ENCODE results near the gene GUCY1B1.

DNA sequence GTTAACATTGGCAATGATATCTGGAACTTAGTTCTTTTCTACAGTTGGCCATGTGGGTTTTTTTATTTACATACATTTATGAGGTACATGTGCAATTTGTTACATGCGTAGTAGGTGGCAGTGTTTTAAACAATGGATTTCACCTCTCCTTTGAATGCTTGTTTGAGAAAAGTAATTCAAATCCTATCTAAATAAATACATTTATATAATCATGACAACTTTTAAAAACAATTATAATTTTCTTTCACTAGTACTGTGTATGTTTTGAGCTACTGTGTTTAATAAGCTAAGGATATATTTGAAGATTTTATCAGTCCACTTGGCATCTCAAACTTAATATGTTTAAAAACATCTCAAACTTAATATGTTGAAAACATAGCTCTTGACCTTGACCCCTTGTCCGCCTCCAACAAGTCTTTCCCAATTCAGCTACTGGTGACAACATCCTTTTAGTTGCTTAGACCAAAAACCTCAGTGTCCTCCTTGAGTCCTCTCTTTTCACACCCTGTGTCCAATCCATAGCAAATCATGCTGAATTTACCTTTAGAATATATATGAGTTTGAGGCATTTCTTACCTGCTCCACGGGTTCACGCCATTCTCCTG lies 14.5 kb downstream of the GUCY1B1 start:
- TF ChIP-seq, protein P1, sequence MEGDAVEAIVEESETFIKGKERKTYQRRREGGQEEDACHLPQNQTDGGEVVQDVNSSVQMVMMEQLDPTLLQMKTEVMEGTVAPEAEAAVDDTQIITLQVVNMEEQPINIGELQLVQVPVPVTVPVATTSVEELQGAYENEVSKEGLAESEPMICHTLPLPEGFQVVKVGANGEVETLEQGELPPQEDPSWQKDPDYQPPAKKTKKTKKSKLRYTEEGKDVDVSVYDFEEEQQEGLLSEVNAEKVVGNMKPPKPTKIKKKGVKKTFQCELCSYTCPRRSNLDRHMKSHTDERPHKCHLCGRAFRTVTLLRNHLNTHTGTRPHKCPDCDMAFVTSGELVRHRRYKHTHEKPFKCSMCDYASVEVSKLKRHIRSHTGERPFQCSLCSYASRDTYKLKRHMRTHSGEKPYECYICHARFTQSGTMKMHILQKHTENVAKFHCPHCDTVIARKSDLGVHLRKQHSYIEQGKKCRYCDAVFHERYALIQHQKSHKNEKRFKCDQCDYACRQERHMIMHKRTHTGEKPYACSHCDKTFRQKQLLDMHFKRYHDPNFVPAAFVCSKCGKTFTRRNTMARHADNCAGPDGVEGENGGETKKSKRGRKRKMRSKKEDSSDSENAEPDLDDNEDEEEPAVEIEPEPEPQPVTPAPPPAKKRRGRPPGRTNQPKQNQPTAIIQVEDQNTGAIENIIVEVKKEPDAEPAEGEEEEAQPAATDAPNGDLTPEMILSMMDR (IDR thresholded peaks at IDR 0.05; ENCODE audit: borderline replicate concordance, extremely low read depth, low read length, poor library complexity, severe bottlenecking) = no peak
- no peak for TF ChIP-seq EZH2 (IDR thresholded peaks at IDR 0.05; ENCODE audit: borderline replicate concordance, low read depth, low read length, severe bottlenecking)
